IPS DF 6.9 (cell line): Measurements from ENCODE around the gene AGTRAP.

Experiments
- DNase-seq: peaks from one replicate; pipeline ENCODE4 v3.0.0-alpha.2; 2013; ENCODE audit warnings: low read depth, low spot score
- H3K27ac ChIP-seq: one replicate; pipeline ENCODE4 v1.5.1; 2013; ENCODE audit warnings: low read length, control low read depth
- H3K27me3 ChIP-seq: 2 replicates; pipeline ENCODE4 v1.6.1; 2013; ENCODE audit warnings: mild to moderate bottlenecking, low read length; ENCODE audit not compliant: control insufficient read depth, insufficient read depth
- H3K36me3 ChIP-seq: 2 replicates; pipeline ENCODE4 v1.6.1; 2013; ENCODE audit warnings: low read length; ENCODE audit not compliant: control insufficient read depth, insufficient read depth
- H3K4me1 ChIP-seq: 2 replicates; pipeline ENCODE4 v1.6.1; 2013; ENCODE audit warnings: low read length; ENCODE audit not compliant: control insufficient read depth, insufficient read depth
- H3K4me3 ChIP-seq: 2 replicates; pipeline ENCODE4 v1.5.1; 2013; ENCODE audit warnings: mild to moderate bottlenecking, low read length
- H3K9me3 ChIP-seq: 2 replicates; pipeline ENCODE4 v1.6.1; 2013; ENCODE audit warnings: low read length, inconsistent platforms; ENCODE audit not compliant: control insufficient read depth, insufficient read depth
- WGBS: extraction: QIAGEN DNeasy Blood & Tissue Kit; methylation state at CpG from one replicate; pipeline ENCODE4 v1.1.7; 2013; ENCODE audit warnings: mixed read lengths, missing lambda C conversion rate; ENCODE audit not compliant: insufficient read length, insufficient coverage; 5-methylcytosine and 5-hydroxymethylcytosine counted together

AGTRAP gene

DNA sequence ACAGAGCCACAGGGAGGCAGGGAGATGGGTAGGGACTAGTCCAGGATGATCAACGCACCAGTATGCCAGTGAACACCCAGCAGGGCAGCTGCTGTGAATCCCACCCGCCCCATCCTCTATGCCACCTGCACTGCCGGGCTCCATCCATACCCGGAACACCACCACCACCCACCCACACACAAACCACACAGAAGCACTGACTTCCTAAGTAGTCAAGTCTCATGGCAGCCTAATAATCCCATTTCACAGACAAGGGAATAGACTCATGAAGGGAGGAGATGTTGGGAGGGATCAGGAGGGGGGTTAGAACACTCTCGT is 38.1 kb upstream of the AGTRAP start:
- H3K4me1 ChIP-seq, result peaks cover 18% of the 10 kb centered on the region
- H3K27ac ChIP-seq, result no peak overlapping the region
- peaks cover 3% of the 10 kb centered on the region; the same call in 1 of the 2 replicates for H3K36me3 ChIP-seq
- DNase-seq, result no peak
- no CpG with 5 or more reads among the region's 5 CpGs for WGBS
- H3K9me3 ChIP-seq, result no peaks in the 10 kb centered on the region
- H3K27me3 ChIP-seq, result no peaks in the 10 kb centered on the region
- no peak overlapping the region for H3K4me3 ChIP-seq

DNA sequence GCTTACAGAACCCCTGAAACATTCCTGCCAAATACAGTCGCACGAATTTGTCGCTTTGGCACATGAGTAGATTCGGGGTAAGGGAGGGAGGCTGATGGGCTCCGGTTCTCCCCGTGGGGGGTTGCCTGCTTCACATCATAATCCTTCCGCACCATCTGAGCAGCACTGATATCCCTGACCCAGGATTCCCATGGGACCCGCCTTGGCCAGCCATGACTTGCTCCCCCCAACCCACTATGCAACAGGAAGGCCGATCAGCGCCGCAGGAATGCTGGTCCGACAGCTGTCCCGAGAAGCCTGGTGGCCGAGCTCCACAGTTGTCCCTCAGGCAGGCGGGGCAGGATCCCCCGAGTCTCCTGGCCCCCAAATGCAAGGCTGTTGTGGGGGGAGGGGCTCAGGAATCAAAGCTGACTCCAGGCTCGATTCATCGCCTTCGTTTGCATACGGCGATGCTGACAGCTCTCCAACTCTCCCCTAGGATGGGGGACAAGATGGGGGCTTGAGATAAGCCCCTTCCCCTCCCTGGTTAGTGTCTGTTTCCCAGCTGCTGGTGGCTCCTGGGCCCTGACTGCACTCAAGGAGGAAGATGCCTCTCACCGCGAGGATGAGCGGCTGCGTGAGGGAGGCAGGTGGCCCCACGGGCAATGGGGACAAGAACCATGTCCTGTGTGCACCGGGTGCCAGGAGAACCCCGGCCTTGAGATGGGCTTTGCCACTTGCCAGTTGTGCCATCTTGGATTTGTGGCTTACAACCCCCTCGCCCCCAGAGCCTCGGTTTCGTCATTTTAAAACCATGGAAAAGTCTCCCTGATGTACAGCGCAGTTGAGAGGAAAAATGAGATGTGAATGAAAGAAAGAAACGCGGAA is 35.1 kb upstream of the AGTRAP start:
- H3K4me1 ChIP-seq, result peaks cover 23% of the 10 kb centered on the region; the same call in 1 of the 2 replicates
- peaks cover 3% of the 10 kb centered on the region; the same call in 1 of the 2 replicates for H3K36me3 ChIP-seq
- H3K27ac ChIP-seq, result no peak overlapping the region
- no peaks in the 10 kb centered on the region for H3K27me3 ChIP-seq
- WGBS, result no CpG with 5 or more reads among the region's 34 CpGs
- DNase-seq, result no peak
- no peak overlapping the region for H3K4me3 ChIP-seq
- H3K9me3 ChIP-seq, result no peaks in the 10 kb centered on the region

DNA sequence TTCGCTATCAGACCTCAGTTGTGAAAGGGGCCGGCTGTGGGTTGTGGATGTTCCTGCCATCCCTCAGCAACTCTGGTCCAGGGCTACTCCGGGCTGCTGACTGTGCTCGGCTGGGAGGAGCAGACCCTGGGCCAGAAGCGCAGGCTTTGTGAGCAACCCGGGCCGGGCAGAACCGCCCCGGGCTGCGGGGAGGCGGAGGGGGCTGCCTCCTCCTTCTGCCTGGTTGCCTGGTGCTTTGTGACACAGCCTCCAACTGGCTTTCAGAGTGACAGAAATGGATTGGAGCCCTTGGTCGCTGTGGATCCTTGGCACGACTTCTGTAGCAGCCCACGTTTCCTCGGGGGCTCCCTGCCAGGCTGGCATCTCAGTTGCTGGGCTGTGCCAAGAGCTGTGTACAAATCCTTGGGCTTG is 34.4 kb upstream of the AGTRAP start:
- Histone ChIP-seq H3K4me1 (peaks cover 22% of the 10 kb centered on the region; the same call in 1 of the 2 replicates), H3K9me3 (no peaks in the 10 kb centered on the region), H3K4me3 (no peak overlapping the region), H3K27me3 (no peaks in the 10 kb centered on the region), H3K36me3 (peaks cover 3% of the 10 kb centered on the region; the same call in 1 of the 2 replicates), H3K27ac (no peak overlapping the region)
- no CpG with 5 or more reads among the region's 15 CpGs for WGBS
- DNase-seq, result no peak

DNA sequence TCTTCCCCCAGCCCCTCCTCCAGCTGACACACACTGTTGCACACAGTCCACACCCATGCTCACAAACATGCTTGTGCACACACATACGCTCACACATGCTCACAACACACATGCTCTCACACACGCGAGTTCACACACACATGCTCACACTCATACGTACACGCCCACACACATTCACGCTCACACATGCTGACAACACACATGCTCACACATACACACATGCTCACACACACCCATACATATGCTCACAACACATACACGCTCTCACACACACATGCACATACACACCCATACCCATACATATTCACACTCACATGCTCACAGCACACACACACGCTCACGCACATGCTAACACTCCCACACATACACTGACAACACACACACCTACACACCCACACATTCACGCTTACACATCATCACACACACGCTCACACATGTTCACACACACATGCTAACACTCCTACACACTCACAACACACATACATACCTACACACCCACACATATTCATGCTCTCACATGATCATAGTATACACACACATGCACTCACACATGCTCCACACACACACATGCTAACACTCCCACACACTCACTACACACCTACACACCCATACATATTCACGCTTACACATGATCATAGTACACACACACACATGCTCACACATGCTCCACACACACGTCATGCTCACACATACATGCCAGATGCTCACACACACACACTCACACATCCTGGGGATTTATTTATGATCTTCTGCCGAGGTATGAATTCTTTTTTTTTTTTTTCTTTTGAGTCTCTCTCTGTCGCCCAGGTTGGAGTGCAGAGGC is 33.7 kb upstream of the AGTRAP start:
- no peaks in the 10 kb centered on the region for H3K9me3 ChIP-seq
- H3K4me1 ChIP-seq, result peaks cover 22% of the 10 kb centered on the region; the same call in 1 of the 2 replicates
- H3K36me3 ChIP-seq, result peaks cover 3% of the 10 kb centered on the region; the same call in 1 of the 2 replicates
- DNase-seq, result no peak
- H3K27me3 ChIP-seq, result no peaks in the 10 kb centered on the region
- WGBS, result 100% methylated on average over 10 of the region's 15 CpGs
- H3K4me3 ChIP-seq, result no peak overlapping the region
- no peak overlapping the region for H3K27ac ChIP-seq

DNA sequence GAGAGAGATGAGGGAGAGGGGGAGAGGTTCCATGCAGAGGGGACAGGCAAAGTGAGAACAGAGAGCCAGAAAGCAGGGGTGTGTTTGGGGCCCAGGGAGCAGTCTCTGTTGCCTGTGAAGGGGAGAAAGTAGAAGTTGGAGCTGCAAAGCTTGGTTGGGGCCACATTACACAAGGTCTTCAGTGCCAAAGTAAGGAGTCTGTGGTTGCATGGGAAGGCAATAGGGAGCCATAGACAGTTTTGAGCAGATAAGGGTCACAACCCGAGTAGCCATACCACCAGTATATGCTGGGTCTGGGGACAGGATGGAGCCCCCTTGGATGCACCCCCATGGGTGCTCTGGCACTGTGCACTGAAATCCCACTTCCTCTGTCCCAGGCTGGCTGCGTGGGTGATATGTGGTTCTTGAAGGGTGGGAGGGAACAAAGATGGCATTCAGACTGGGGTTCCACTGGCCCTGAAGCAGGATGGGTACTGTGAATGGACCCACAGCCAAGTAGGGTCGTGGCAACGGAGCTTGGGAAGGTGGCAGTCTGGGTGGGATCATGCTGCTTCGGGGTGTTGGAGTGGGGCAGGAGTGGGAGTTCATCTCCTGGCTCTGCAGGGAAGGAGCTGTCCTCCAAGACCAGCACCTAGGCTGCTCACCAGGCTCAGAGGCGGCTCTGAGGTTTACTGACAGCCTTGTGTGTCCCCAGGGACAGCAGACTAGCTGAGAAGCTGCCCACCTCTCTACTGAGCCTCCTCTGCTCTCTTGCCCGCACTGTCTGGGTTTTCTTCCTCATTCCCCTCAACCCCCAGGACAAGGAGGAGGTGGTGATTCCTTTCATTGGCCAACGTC is 32.4 kb upstream of the AGTRAP start:
- no peaks in the 10 kb centered on the region for H3K27me3 ChIP-seq
- H3K36me3 ChIP-seq, result peaks cover 3% of the 10 kb centered on the region; the same call in 1 of the 2 replicates
- H3K27ac ChIP-seq, result no peak overlapping the region
- no CpG with 5 or more reads among the region's 8 CpGs for WGBS
- peaks cover 23% of the 10 kb centered on the region; the same call in 1 of the 2 replicates for H3K4me1 ChIP-seq
- no peak for DNase-seq
- no peak overlapping the region for H3K4me3 ChIP-seq
- H3K9me3 ChIP-seq, result no peaks in the 10 kb centered on the region

DNA sequence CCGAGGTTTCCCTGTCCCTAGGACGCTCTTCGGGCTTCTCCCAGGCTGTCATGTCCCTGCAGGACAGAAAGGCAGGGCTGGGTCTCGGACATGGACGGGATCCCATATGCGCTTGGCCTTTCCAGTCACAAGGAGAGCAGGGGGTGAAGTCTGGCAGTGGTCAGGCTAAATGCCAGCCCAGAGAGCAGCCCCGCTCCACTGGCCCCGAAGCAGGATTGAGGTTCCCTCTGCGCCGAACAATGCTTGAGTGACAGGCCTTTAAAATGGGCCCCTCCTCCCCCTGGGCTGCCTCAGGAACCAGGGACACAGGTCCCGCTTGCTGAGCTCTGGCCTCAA is 31.8 kb upstream of the AGTRAP start:
- no peaks in the 10 kb centered on the region for H3K9me3 ChIP-seq
- no peaks in the 10 kb centered on the region for H3K27me3 ChIP-seq
- no peak overlapping the region for H3K4me3 ChIP-seq
- no peak overlapping the region for H3K27ac ChIP-seq
- WGBS, result no CpG with 5 or more reads among the region's 11 CpGs
- H3K4me1 ChIP-seq, result peaks cover 23% of the 10 kb centered on the region; the same call in 1 of the 2 replicates
- H3K36me3 ChIP-seq, result peaks cover 3% of the 10 kb centered on the region; the same call in 1 of the 2 replicates
- DNase-seq, result no peak

DNA sequence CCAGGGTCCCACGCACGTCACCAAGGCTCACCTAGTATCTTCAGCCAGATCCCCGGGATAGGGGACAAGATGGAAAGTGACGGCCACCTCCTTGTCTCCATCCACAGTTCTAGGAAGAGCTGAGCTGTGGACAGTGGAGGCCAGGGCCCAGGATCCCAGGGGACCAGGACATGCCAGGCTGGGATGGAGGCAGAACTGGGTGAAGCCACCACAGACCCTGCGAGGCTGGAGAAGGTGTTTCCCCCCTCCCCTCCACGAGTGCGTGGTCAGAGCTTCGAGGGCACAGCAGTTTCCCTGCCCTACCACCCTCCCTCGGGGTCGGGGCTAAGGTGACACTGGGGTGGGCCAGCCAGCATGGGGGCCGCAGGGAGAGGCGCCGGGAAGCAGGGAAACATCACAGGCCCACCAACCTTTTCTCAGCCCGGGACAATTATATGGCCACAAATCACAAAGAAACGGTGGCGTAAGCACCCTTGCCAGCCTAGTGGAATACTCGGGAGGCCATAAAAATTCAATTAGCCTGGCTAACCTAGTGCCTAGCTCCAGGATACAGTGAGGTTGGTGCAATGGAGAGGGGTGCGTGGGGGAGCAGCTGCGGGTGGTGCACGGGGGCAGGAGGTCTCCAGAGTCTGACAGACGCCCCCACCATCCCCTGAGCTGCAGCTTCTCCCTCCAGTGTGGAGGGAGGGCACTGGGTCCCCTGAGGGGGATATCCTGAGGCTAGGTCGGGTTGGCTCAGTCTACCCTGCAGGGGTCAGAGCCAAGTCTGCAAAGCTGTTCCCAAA is 31.1 kb upstream of the AGTRAP start:
- Histone ChIP-seq H3K4me1 (peaks cover 23% of the 10 kb centered on the region; the same call in 1 of the 2 replicates), H3K27ac (no peak overlapping the region), H3K36me3 (peaks cover 3% of the 10 kb centered on the region; the same call in 1 of the 2 replicates), H3K27me3 (no peaks in the 10 kb centered on the region), H3K4me3 (no peak overlapping the region), H3K9me3 (no peaks in the 10 kb centered on the region)
- no CpG with 5 or more reads among the region's 22 CpGs for WGBS
- no peak for DNase-seq

DNA sequence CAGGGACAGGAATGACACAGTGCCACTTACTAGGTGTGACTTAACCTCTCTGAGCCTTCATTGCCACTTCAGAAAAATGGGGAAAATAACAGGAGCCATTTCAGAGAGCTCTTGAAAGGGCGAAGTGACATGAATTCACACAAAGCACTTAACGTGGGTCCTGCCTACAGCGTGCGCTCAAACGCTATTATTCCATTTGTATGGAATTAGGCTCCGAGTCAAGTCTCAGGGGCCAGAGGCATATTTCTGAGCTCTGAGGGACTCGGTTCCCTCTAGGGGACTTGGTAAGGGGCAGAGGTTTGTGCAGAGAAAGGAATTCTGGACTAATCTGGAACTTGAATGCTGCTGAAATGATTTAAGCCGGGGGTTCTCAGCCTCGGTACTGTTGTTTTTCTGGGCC is 30.3 kb upstream of the AGTRAP start:
- peaks cover 3% of the 10 kb centered on the region; the same call in 1 of the 2 replicates for H3K36me3 ChIP-seq
- H3K27me3 ChIP-seq, result no peaks in the 10 kb centered on the region
- no peaks in the 10 kb centered on the region for H3K9me3 ChIP-seq
- no peak overlapping the region for H3K4me3 ChIP-seq
- no peak for DNase-seq
- H3K27ac ChIP-seq, result no peak overlapping the region
- WGBS, result no CpG with 5 or more reads among the region's 9 CpGs
- peaks cover 23% of the 10 kb centered on the region; the same call in 1 of the 2 replicates for H3K4me1 ChIP-seq

DNA sequence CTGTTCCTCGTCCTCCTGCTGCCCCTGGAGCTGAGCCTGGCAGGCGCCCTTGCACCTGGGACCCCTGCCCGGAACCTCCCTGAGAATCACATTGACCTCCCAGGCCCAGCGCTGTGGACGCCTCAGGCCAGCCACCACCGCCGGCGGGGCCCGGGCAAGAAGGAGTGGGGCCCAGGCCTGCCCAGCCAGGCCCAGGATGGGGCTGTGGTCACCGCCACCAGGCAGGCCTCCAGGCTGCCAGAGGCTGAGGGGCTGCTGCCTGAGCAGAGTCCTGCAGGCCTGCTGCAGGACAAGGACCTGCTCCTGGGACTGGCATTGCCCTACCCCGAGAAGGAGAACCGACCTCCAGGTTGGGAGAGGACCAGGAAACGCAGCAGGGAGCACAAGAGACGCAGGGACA is 29.6 kb upstream of the AGTRAP start:
- DNase-seq, result no peak
- H3K27me3 ChIP-seq, result no peaks in the 10 kb centered on the region
- H3K9me3 ChIP-seq, result no peaks in the 10 kb centered on the region
- peaks cover 3% of the 10 kb centered on the region; the same call in 1 of the 2 replicates for H3K36me3 ChIP-seq
- no peak overlapping the region for H3K27ac ChIP-seq
- no CpG with 5 or more reads among the region's 14 CpGs for WGBS
- peaks cover 18% of the 10 kb centered on the region; the same call in 1 of the 2 replicates for H3K4me1 ChIP-seq
- H3K4me3 ChIP-seq, result no peak overlapping the region
